GM12878 (cell line): ENCODE results near the gene COA5. TPM values are rescaled to one million over a fixed set of nuclear protein-coding genes. Genes with fewer than 3 reads are reported as not detected.

Experiments
- ATAC-seq: fragments of 200-7000 bp; cut with Tn5 transposase; 3 replicates; pipeline ENCODE4 v1.9.1; 2020; ENCODE audit warnings: mild to moderate bottlenecking, moderate library complexity
- BruUV-seq: library from RNA; stranded (reverse); fragments of 400-500 nt; replicated peaks from 2 replicates; lab custom pipeline; 2021; lab: Mats Ljungman, UMichigan
- CTCF ChIA-PET: fragments of 300-600 bp; sonication (Branson Sonifier 250); formaldehyde crosslinking; extraction: SDS; loops from one replicate; lab custom pipeline; 2021; ENCODE audit warnings: inconsistent platforms; lab: Yijun Ruan, JAX
- POLR2A ChIA-PET: fragments of 350-600 bp; formaldehyde crosslinking; extraction: SDS; loops from one replicate; lab custom pipeline; 2021; ENCODE audit warnings: inconsistent platforms; lab: Charles Lee
- RAD21 ChIA-PET: fragments of 300-600 bp; sonication (Branson Sonifier 250); formaldehyde crosslinking; loops from one replicate; lab custom pipeline; 2023; ENCODE audit warnings: antibody characterized with exemption; ENCODE audit not compliant: unreplicated experiment; lab: Charles Lee
- SMC1A ChIA-PET: fragments of 300-600 bp; sonication (Branson Sonifier 250); formaldehyde crosslinking; loops from one replicate; lab custom pipeline; 2023; ENCODE audit not compliant: unreplicated experiment, uncharacterized antibody; lab: Charles Lee
- DNase-seq: peaks from one replicate; pipeline ENCODE4 v3.0.0-alpha.2; 2011; ENCODE audit warnings: low read depth, low spot score
- FAIRE-seq: peaks from 3 replicates; lab custom pipeline; 2011; peaks lifted over from hg19 to GRCh38; lab: Jason Lieb, UNC
- H2AFZ ChIP-seq: 2 replicates; pipeline ENCODE4 v1.6.0; 2011; ENCODE audit warnings: low read depth, low read length, control low read depth; ENCODE audit not compliant: control insufficient read depth
- H3K27ac ChIP-seq: 2 replicates; pipeline ENCODE4 v1.5.1; 2011; ENCODE audit warnings: control low read depth; ENCODE audit not compliant: control insufficient read depth, insufficient read depth
- H3K27me3 ChIP-seq, 2 experiments: replicated peaks in 1 of 2; 2 replicates each; pipeline versions ENCODE4 v1.6.0 to v1.6.1; 2011; ENCODE audit warnings: low read length in 1 of 2; ENCODE audit not compliant: control insufficient read depth in 2 of 2, insufficient read depth in 2 of 2
- H3K36me3 ChIP-seq, 2 experiments: 2 replicates each; pipeline ENCODE4 v1.5.1; 2011; ENCODE audit warnings: low read length in 1 of 2; ENCODE audit not compliant: control insufficient read depth in 2 of 2, insufficient read depth in 2 of 2
- H3K4me1 ChIP-seq: 2 replicates; pipeline ENCODE4 v1.6.1; 2011; ENCODE audit warnings: mild to moderate bottlenecking, low read length, moderate library complexity, mixed read lengths; ENCODE audit not compliant: control insufficient read depth, insufficient read depth
- H3K4me2 ChIP-seq: 2 replicates; pipeline ENCODE4 v1.6.0; 2011; ENCODE audit warnings: control low read depth; ENCODE audit not compliant: control insufficient read depth, insufficient read depth
- H3K4me3 ChIP-seq: fragments of 200-600 bp; sonication (generic); 2 replicates; pipeline ENCODE4 v1.5.1; 2016
- H3K79me2 ChIP-seq: 2 replicates; pipeline ENCODE4 v1.6.0; 2011; ENCODE audit warnings: low read length; ENCODE audit not compliant: control insufficient read depth, insufficient read depth
- H3K9ac ChIP-seq: 2 replicates; pipeline ENCODE4 v1.8.0; 2011; ENCODE audit warnings: low read length, control low read depth, mixed read lengths; ENCODE audit not compliant: control insufficient read depth, insufficient read depth
- H3K9me3 ChIP-seq: replicated peaks from 3 replicates; pipeline ENCODE4 v1.5.1; 2011; ENCODE audit warnings: mild to moderate bottlenecking, low read length; ENCODE audit not compliant: control insufficient read depth, insufficient read depth
- H4K20me1 ChIP-seq: 2 replicates; pipeline ENCODE4 v1.6.0; 2011; ENCODE audit not compliant: control insufficient read depth, insufficient read depth
- BCL11A ChIP-seq: IDR thresholded peaks from 2 replicates; pipeline ENCODE4 v1.6.1; 2011; ENCODE audit warnings: low read depth, low read length
- KDM1A ChIP-seq: fragments of 200-600 bp; sonication (generic); IDR thresholded peaks from 2 replicates; pipeline ENCODE4 v1.6.1; 2016; ENCODE audit warnings: borderline replicate concordance
- MAX ChIP-seq: IDR thresholded peaks from 2 replicates; pipeline ENCODE4 v1.6.1; 2012; ENCODE audit warnings: low read depth, low read length, improper control_type of control experiment
- MLLT1 ChIP-seq: fragments of 450-650 bp; IDR thresholded peaks from 2 replicates; pipeline ENCODE4 v1.6.1; 2016; ENCODE audit warnings: mild to moderate bottlenecking
- MTA2 ChIP-seq: fragments of 450-650 bp; IDR thresholded peaks from 2 replicates; pipeline ENCODE4 v1.6.1; 2016; ENCODE audit warnings: low read depth, mild to moderate bottlenecking, moderate library complexity
- MYB ChIP-seq: fragments of 150-350 bp; IDR thresholded peaks from 2 replicates; pipeline ENCODE4 v1.6.1; 2014; ENCODE audit warnings: mild to moderate bottlenecking, low read depth, low read length, borderline replicate concordance
- POLR2AphosphoS5 ChIP-seq: IDR thresholded peaks from 2 replicates; pipeline ENCODE4 v1.6.1; 2011; ENCODE audit warnings: mild to moderate bottlenecking, low read length, inconsistent platforms
- RELA ChIP-seq: fragments of 450-650 bp; IDR thresholded peaks from 2 replicates; pipeline ENCODE4 v1.8.0; 2014; ENCODE audit warnings: borderline replicate concordance; ENCODE audit not compliant: partially characterized antibody
- RFX5 ChIP-seq: IDR thresholded peaks from 2 replicates; pipeline ENCODE4 v1.6.1; 2011; ENCODE audit warnings: low read depth, low read length, improper control_type of control experiment
- RUNX3 ChIP-seq: IDR thresholded peaks from 2 replicates; pipeline ENCODE4 v1.6.1; 2012; ENCODE audit warnings: low read length, inconsistent platforms
- SMC3 ChIP-seq: IDR thresholded peaks from 2 replicates; pipeline ENCODE4 v1.6.1; 2011; ENCODE audit warnings: low read length, improper control_type of control experiment, borderline replicate concordance
- TAF1 ChIP-seq: IDR thresholded peaks from 2 replicates; pipeline ENCODE4 v1.6.1; 2011; ENCODE audit warnings: mild to moderate bottlenecking, low read depth, low read length, borderline replicate concordance
- USF2 ChIP-seq: IDR thresholded peaks from 2 replicates; pipeline ENCODE4 v1.6.1; 2011; ENCODE audit warnings: low read depth, low read length, improper control_type of control experiment, borderline replicate concordance
- ZNF384 ChIP-seq: IDR thresholded peaks from 2 replicates; pipeline ENCODE4 v1.6.1; 2012; ENCODE audit warnings: low read depth, mild to moderate bottlenecking, low read length, improper control_type of control experiment, borderline replicate concordance
- WGBS: methylation state at CpG from one replicate; pipeline ENCODE4 v1.1.6; 2016; ENCODE audit warnings: low lambda C conversion rate; ENCODE audit not compliant: insufficient replicate concordance, insufficient coverage; ENCODE audit errors: missing lambda C conversion rate; 5-methylcytosine and 5-hydroxymethylcytosine counted together
- in situ Hi-C: fragments of 300-500 bp; cut with MboI; formaldehyde crosslinking; loops from 9 replicates; pipeline ENCODE4 v1.14.3; 2018; ENCODE audit warnings: mixed read lengths
- intact Hi-C: fragments of 100-400 bp; cut with micrococcal nuclease; formaldehyde crosslinking; loops from one replicate; pipeline ENCODE4 v1.14.2; 2022; ENCODE audit not compliant: unreplicated experiment
- polyA plus RNA-seq, 11 experiments: library from polyadenylated mRNA; depleted of rRNA in 4 of 11; unstranded in 6 of 11; stranded (reverse) in 5 of 11; fragments of >200 nt; fragmentation: Nextera tagmentation in 4 of 11; fragmentation: Illumina TruSeq in 1 of 11; extraction: Ambion mirVana in 4 of 11; extraction: Trizol in 1 of 11; gene quantifications; 1 replicate in 1 of 11; 2 replicates in 10 of 11; pipeline versions ENCODE4 v1.2.1 to v1.2.3, GENCODE V29; 2011 to 2016; ENCODE audit warnings: inconsistent platforms in 2 of 11, missing spikeins in 2 of 11, low read depth in 1 of 11
- total RNA-seq, 4 experiments: library from RNA; depleted of rRNA in 3 of 4; stranded (reverse); fragments of >200 nt in 3 of 4; fragmentation: Illumina TruSeq in 1 of 4; extraction: Trizol in 1 of 4; gene quantifications; 2 replicates each; pipeline versions ENCODE4 v1.2.1 to v1.2.3, GENCODE V29; 2013 to 2021

The COA5 gene
- total and polyA plus RNA-seq, 10 of the 15 experiments (the other 5 are each of a cell fraction or from before 2014, with no cell fraction given), result 20.7 to 63.3 (median 37.9) TPM

- in situ Hi-C loops, result no loop called here
- CTCF ChIA-PET, result no interaction called here
- Histone ChIP-seq H3K79me2 (no peaks in the 10 kb centered on the region), H3K27me3 (no peaks in the 10 kb centered on the region), H3K9me3 (no peaks in the 10 kb centered on the region), H3K27ac (no peak overlapping the region), H4K20me1 (no peaks in the 10 kb centered on the region), H3K4me1 (no peaks in the 10 kb centered on the region), H3K4me3 (no peak overlapping the region), H3K4me2 (no peak overlapping the region), H3K36me3 (peaks cover 45 to 62% of the 10 kb centered on the region in 2 experiments), H2AFZ (no peak overlapping the region), H3K9ac (no peak overlapping the region)
- ATAC-seq (no peak), DNase-seq (no peak), FAIRE-seq (no peak)
- POLR2A ChIA-PET, result no interaction called here
- no peak for TF ChIP-seq POLR2AphosphoS5
- TF ChIP-seq MTA2, result no peak
- TF ChIP-seq TAF1, result no peak
- SMC1A ChIA-PET, result no interaction called here
- intact Hi-C loops, result no loop called here
- RAD21 ChIA-PET, result no interaction called here
- BruUV-seq, result no TSS peak
- WGBS, result 95% methylated on average over 17 of the region's 17 CpGs
These were observed 43.7 kb downstream of the COA5 start for GRCh38 chr2:98564541-98565132.

GRCh38 chr2:98563394-98563793, 44.9 kb downstream of the COA5 start:
- H3K9ac ChIP-seq, result no peak overlapping the region
- no peaks in the 10 kb centered on the region for H4K20me1 ChIP-seq
- DNase-seq, result no peak
- H3K79me2 ChIP-seq, result no peaks in the 10 kb centered on the region
- H3K4me3 ChIP-seq, result no peak overlapping the region
- ChIA-PET POLR2A (no interaction called here), CTCF (no interaction called here), SMC1A (interaction anchor here (1.1 kb wide), 1 partner anchor 150 kb away, joined by 3 read pairs; no protein-coding TSS in a partner anchor), RAD21 (no interaction called here)
- in situ Hi-C loops, result no loop called here
- H3K9me3 ChIP-seq, result no peaks in the 10 kb centered on the region
- 95% methylated on average over 13 of the region's 13 CpGs for WGBS
- H3K27ac ChIP-seq, result no peak overlapping the region
- FAIRE-seq, result no peak
- no peak overlapping the region for H2AFZ ChIP-seq
- no peaks in the 10 kb centered on the region for H3K27me3 ChIP-seq
- H3K4me2 ChIP-seq, result no peak overlapping the region
- peaks cover 4% of the 10 kb centered on the region; the same call in 1 of the 2 replicates for H3K4me1 ChIP-seq
- no peak for ATAC-seq
- H3K36me3 ChIP-seq, result peaks cover 39 to 58% of the 10 kb centered on the region in 2 experiments
- BruUV-seq, result no TSS peak
- intact Hi-C loops, result no loop called here
- no peak for TF ChIP-seq KDM1A
- TF ChIP-seq ZNF384, result no peak
- TF ChIP-seq RFX5, result no peak
- TF ChIP-seq RELA, result no peak
- TF ChIP-seq MLLT1, result no peak
- no peak for TF ChIP-seq MYB
- no peak for TF ChIP-seq BCL11A
- TF ChIP-seq RUNX3, result no peak
- no peak for TF ChIP-seq MAX
- no peak for TF ChIP-seq USF2
- no peak for TF ChIP-seq SMC3
